PC-3 (cell line): ENCODE measurements around the gene WRNIP1. TPM values are rescaled to one million over a fixed set of nuclear protein-coding genes. Genes with fewer than 3 reads are reported as not detected.

Experiments
- ATAC-seq: fragments of 200-7000 bp; cut with Tn5 transposase; 2 replicates; pipeline ENCODE4 v1.9.1; 2020; ENCODE audit warnings: mild to moderate bottlenecking, moderate library complexity
- BruUV-seq: library from RNA; stranded (reverse); fragments of 400-500 nt; replicated peaks from 2 replicates; lab custom pipeline; 2021; lab: Mats Ljungman, UMichigan
- CTCF ChIA-PET: fragments of 300-600 bp; sonication (Branson Sonifier 250); formaldehyde crosslinking; loops from one replicate; lab custom pipeline; 2022; ENCODE audit warnings: antibody characterized with exemption; lab: Charles Lee
- POLR2A ChIA-PET: fragments of 300-600 bp; sonication (Branson Sonifier 250); formaldehyde crosslinking; loops from one replicate; lab custom pipeline; 2022; ENCODE audit warnings: antibody characterized with exemption; ENCODE audit not compliant: unreplicated experiment; lab: Charles Lee
- DNase-seq: peaks from one replicate; pipeline ENCODE4 v3.0.0-alpha.2; 2015
- H2AFZ ChIP-seq: fragments of 300-600 bp; sonication (generic); 2 replicates; pipeline ENCODE4 v1.6.0; 2016; ENCODE audit warnings: antibody characterized with exemption, low read length
- H3F3A ChIP-seq: fragments of 300-600 bp; sonication (generic); one replicate; pipeline ENCODE4 v1.6.0; 2017; ENCODE audit warnings: antibody characterized with exemption, low read length, control low read depth, mild to moderate bottlenecking; ENCODE audit not compliant: unreplicated experiment
- H3K27ac ChIP-seq: fragments of 300-600 bp; sonication (generic); 2 replicates; pipeline ENCODE4 v1.5.1; 2016; ENCODE audit warnings: mild to moderate bottlenecking, low read length
- H3K27me3 ChIP-seq: fragments of 300-600 bp; sonication (generic); 2 replicates; pipeline ENCODE4 v1.6.1; 2016; ENCODE audit warnings: low read length, mixed read lengths
- H3K36me3 ChIP-seq: fragments of 300-600 bp; sonication (generic); 2 replicates; pipeline ENCODE4 v1.6.1; 2016; ENCODE audit warnings: low read depth, mixed run types, low read length, mixed read lengths
- H3K4me1 ChIP-seq: fragments of 300-600 bp; sonication (generic); 2 replicates; pipeline ENCODE4 v1.5.1; 2016; ENCODE audit warnings: low read length; ENCODE audit not compliant: insufficient read depth
- H3K4me2 ChIP-seq: fragments of 300-600 bp; sonication (generic); 2 replicates; pipeline ENCODE4 v1.6.0; 2016; ENCODE audit warnings: low read length
- H3K4me3 ChIP-seq: fragments of 300-600 bp; sonication (generic); 2 replicates; pipeline ENCODE4 v1.5.1; 2016; ENCODE audit warnings: mild to moderate bottlenecking, low read length, mixed read lengths
- H3K79me2 ChIP-seq: fragments of 300-600 bp; sonication (generic); 2 replicates; pipeline ENCODE4 v1.6.1; 2017; ENCODE audit warnings: low read length, mixed read lengths
- H3K9ac ChIP-seq: fragments of 300-600 bp; sonication (generic); 2 replicates; pipeline ENCODE4 v1.6.0; 2016; ENCODE audit warnings: mild to moderate bottlenecking, low read length
- H3K9me2 ChIP-seq: fragments of 300-600 bp; sonication (generic); replicated peaks from 2 replicates; pipeline ENCODE4 v1.6.1; 2016; ENCODE audit warnings: mixed run types, low read length, mixed read lengths
- H3K9me3 ChIP-seq: fragments of 300-600 bp; sonication (generic); 2 replicates; pipeline ENCODE4 v1.6.1; 2016; ENCODE audit warnings: low read length, mixed read lengths
- H4K20me1 ChIP-seq: fragments of 300-600 bp; sonication (generic); 2 replicates; pipeline ENCODE4 v1.6.1; 2016; ENCODE audit warnings: low read length, mixed read lengths
- CTCF ChIP-seq: fragments of 300-600 bp; sonication (generic); conservative IDR thresholded peaks from 2 replicates; pipeline ENCODE4 v1.5.1; 2017; ENCODE audit warnings: antibody characterized with exemption, low read depth, mild to moderate bottlenecking, low read length
- EZH2 ChIP-seq: fragments of 300-600 bp; sonication (generic); IDR thresholded peaks from one replicate; pipeline ENCODE4 v1.6.1; 2017; ENCODE audit warnings: antibody characterized with exemption, mild to moderate bottlenecking, low read length; ENCODE audit not compliant: unreplicated experiment
- EZH2phosphoT487 ChIP-seq: fragments of 300-600 bp; sonication (generic); IDR thresholded peaks from 2 replicates; pipeline ENCODE4 v1.6.1; 2018; ENCODE audit warnings: mild to moderate bottlenecking, antibody characterized with exemption, low read length, borderline replicate concordance
- intact Hi-C: fragments of 100-400 bp; cut with micrococcal nuclease; formaldehyde crosslinking; loops from 2 replicates; pipeline ENCODE4 v1.9.0; 2023
- total RNA-seq: library from RNA; depleted of rRNA; stranded (reverse); fragments of >200 nt; gene quantifications from 2 replicates; pipeline ENCODE4 v1.2.3, GENCODE V29; 2014

The WRNIP1 gene
- total RNA-seq, 1 experiment from 2014 or later, result 92.2 TPM

GRCh38 chr6:2809015-2809414, 43.8 kb downstream of the WRNIP1 start:
- H3F3A ChIP-seq, result peaks cover 10% of the 10 kb centered on the region
- H3K9me2 ChIP-seq, result no peaks in the 10 kb centered on the region
- ATAC-seq (no peak), DNase-seq (no peak)
- H3K79me2 ChIP-seq, result no peaks in the 10 kb centered on the region
- H2AFZ ChIP-seq, result no peak overlapping the region
- peak overlapping the region; percentile 89 for H3K9ac ChIP-seq
- peaks cover 40% of the 10 kb centered on the region for H3K4me1 ChIP-seq
- peak overlapping the region; percentile 62; the same call in 1 of the 2 replicates for H3K4me2 ChIP-seq
- H3K9me3 ChIP-seq, result no peaks in the 10 kb centered on the region
- peak overlapping the region; percentile 98 for H3K27ac ChIP-seq
- CTCF ChIA-PET, result no interaction called here
- no peak for TF ChIP-seq CTCF
- no peak for TF ChIP-seq EZH2phosphoT487
- TF ChIP-seq EZH2, result no peak
- intact Hi-C loops, result no loop called here
- no TSS peak for BruUV-seq
- H3K4me3 ChIP-seq, result no peak overlapping the region
- H3K27me3 ChIP-seq, result no peaks in the 10 kb centered on the region
- no peaks in the 10 kb centered on the region for H4K20me1 ChIP-seq
- no peaks in the 10 kb centered on the region for H3K36me3 ChIP-seq
- POLR2A ChIA-PET, result interaction anchor here (0.5 to 0.6 kb wide), 2 partner anchors 9 to 1171 kb away, joined by 5 to 19 read pairs; no protein-coding TSS in a partner anchor

- intact Hi-C loops, result loop anchor here (1.0 to 2.0 kb wide), 2 partner anchors 15 to 29 kb away; no protein-coding TSS in a partner anchor
- H3K4me1 ChIP-seq, result peaks cover 40% of the 10 kb centered on the region
- H3K27ac ChIP-seq, result peak overlapping the region; percentile 98
- no TSS peak for BruUV-seq
- H3K79me2 ChIP-seq, result no peaks in the 10 kb centered on the region
- peak overlapping the region; percentile 89 for H3K9ac ChIP-seq
- no peaks in the 10 kb centered on the region for H3K36me3 ChIP-seq
- no peaks in the 10 kb centered on the region for H4K20me1 ChIP-seq
- H3K4me3 ChIP-seq, result no peak overlapping the region
- peak overlapping the region; percentile 62 for H3K4me2 ChIP-seq
- no peaks in the 10 kb centered on the region for H3K27me3 ChIP-seq
- ATAC-seq (peak; percentile 94), DNase-seq (peak; percentile 98)
- H3K9me2 ChIP-seq, result no peaks in the 10 kb centered on the region
- TF ChIP-seq EZH2phosphoT487 (no peak), CTCF (no peak), EZH2 (no peak)
- H3K9me3 ChIP-seq, result peaks cover under 1% of the 10 kb centered on the region; the same call in 1 of the 2 replicates
- CTCF ChIA-PET, result no interaction called here
- H2AFZ ChIP-seq, result no peak overlapping the region
- POLR2A ChIA-PET, result interaction anchor here (0.6 to 1.1 kb wide), 2 partner anchors 24 to 30 kb away, joined by 4 to 5 read pairs; no protein-coding TSS in a partner anchor
- peaks cover 10% of the 10 kb centered on the region for H3F3A ChIP-seq
Observed at GRCh38 chr6:2810092-2810671, 45.0 kb downstream of the WRNIP1 start.

GRCh38 chr6:2812695-2813094, 47.5 kb downstream of the WRNIP1 start:
- H4K20me1 ChIP-seq, result no peaks in the 10 kb centered on the region
- H3K79me2 ChIP-seq, result no peaks in the 10 kb centered on the region
- peaks cover 41% of the 10 kb centered on the region for H3K4me1 ChIP-seq
- H3K27me3 ChIP-seq, result no peaks in the 10 kb centered on the region
- no peak overlapping the region for H2AFZ ChIP-seq
- TF ChIP-seq EZH2phosphoT487 (no peak), EZH2 (no peak), CTCF (no peak)
- BruUV-seq, result no TSS peak
- no peak overlapping the region for H3K27ac ChIP-seq
- peaks cover 15% of the 10 kb centered on the region for H3K9me3 ChIP-seq
- ChIA-PET POLR2A (interaction anchor here (0.6 kb wide), 1 partner anchor 27 kb away, joined by 28 read pairs; no protein-coding TSS in a partner anchor), CTCF (no interaction called here)
- no peaks in the 10 kb centered on the region for H3K9me2 ChIP-seq
- H3F3A ChIP-seq, result peaks cover 16% of the 10 kb centered on the region
- no peak overlapping the region for H3K4me2 ChIP-seq
- no peak for DNase-seq
- intact Hi-C loops, result no loop called here
- H3K36me3 ChIP-seq, result peaks cover 9% of the 10 kb centered on the region; the same call in 1 of the 2 replicates
- no peak for ATAC-seq
- H3K9ac ChIP-seq, result no peak overlapping the region
- no peak overlapping the region for H3K4me3 ChIP-seq
